ENCODE results near the gene PROSER3.

Gene PROSER3

DNA sequence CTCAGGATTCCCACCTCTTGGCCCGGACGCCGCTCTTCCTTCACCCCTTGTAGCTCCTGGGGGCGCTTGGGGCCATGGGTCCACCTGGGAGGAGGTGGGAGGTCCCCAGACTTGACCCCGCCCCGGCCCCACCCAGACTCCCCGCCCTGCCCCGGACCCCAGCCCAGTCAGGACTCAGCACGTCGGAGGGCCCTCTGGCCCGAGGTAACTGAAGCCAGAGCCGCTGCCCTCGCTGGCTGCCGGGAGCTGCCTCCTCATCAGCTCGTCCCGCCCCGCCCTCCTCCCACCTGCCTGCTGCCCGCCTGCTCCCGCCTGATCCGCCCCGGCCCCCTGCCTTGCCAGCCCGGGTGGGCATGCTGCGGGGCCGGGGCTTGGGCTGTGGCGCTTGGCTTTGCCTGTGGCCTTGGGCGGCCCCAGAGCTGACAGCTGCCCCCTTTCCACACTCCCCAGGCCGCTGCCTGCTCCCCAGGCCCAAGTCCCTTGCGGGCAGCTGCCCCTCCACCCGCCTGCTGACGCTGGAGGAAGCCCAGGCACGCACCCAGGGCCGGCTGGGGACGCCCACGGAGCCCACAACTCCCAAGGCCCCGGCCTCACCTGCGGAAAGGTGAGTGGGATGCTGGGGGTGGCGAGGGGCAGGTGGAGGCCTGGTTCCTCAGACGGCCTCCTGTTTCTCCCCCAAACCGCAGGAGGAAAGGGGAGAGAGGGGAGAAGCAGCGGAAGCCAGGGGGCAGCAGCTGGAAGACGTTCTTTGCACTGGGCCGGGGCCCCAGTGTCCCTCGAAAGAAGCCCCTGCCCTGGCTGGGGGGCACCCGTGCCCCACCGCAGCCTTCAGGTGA, 26.7 kb downstream of the PROSER3 start:
- H3K27me3 ChIP-seq (ENCODE audit: low read depth, low read length) = no peaks in the 10 kb centered on the region
- H3K4me1 ChIP-seq (ENCODE audit: control insufficient read depth in 1 of 2, insufficient read depth in 2 of 2, low read length in 2 of 2) = no peaks in the 10 kb centered on the region
- H3K9me3 ChIP-seq (ENCODE audit: control insufficient read depth in 1 of 2, low read length in 2 of 2) = no peaks in the 10 kb centered on the region
- H3K36me3 ChIP-seq (ENCODE audit: control insufficient read depth in 1 of 2, insufficient read depth in 2 of 2, low read length in 2 of 2) = peaks cover 7 to 28% of the 10 kb centered on the region in 2 donors
- H3K4me3 ChIP-seq (ENCODE audit: low read depth in 1 of 2, low read length in 2 of 2) = no peak overlapping the region
- no peak overlapping the region for H3K27ac ChIP-seq (ENCODE audit: low read length)

DNA sequence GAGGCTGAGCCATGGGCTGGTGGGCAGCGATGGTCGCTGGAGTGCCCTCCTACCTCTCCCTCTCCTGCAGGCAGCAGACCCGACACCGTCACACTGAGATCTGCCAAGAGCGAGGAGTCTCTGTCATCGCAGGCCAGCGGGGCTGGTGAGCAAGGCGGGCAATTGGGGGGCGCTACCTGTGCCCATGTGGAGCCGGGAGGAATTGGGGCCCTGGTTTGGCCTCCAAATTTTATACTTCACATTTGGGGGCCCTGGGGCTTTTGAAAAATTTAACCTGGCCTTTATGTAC, 27.3 kb downstream of the PROSER3 start:
- Histone ChIP-seq H3K9me3 (ENCODE audit: control insufficient read depth in 1 of 2, low read length in 2 of 2) (no peaks in the 10 kb centered on the region), H3K36me3 (ENCODE audit: control insufficient read depth in 1 of 2, insufficient read depth in 2 of 2, low read length in 2 of 2) (peaks cover 7 to 28% of the 10 kb centered on the region in 2 donors), H3K4me3 (ENCODE audit: low read depth in 1 of 2, low read length in 2 of 2) (no peak overlapping the region), H3K27me3 (ENCODE audit: low read depth, low read length) (no peaks in the 10 kb centered on the region), H3K4me1 (ENCODE audit: control insufficient read depth in 1 of 2, insufficient read depth in 2 of 2, low read length in 2 of 2) (no peaks in the 10 kb centered on the region), H3K27ac (ENCODE audit: low read length) (no peak overlapping the region)

DNA sequence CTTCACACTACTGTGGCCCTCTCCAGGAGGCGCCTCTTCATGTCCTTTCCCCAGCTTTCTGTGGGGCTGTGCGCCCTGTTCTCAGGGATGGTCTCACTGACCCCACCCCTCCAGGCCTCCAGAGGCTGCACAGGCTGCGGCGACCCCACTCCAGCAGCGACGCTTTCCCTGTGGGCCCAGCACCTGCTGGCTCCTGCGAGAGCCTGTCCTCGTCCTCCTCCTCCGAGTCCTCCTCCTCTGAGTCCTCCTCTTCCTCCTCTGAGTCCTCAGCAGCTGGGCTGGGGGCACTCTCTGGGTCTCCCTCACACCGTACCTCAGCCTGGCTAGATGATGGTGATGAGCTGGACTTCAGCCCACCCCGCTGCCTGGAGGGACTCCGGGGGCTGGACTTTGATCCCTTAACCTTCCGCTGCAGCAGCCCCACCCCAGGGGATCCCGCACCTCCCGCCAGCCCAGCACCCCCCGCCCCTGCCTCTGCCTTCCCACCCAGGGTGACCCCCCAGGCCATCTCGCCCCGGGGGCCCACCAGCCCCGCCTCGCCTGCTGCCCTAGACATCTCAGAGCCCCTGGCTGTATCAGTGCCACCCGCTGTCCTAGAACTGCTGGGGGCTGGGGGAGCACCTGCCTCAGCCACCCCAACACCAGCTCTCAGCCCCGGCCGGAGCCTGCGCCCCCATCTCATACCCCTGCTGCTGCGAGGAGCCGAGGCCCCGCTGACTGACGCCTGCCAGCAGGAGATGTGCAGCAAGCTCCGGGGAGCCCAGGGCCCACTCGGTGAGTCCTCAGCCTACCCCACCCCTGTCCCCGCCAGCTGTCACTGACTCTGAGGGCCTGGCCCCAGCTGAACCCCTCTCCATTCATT, 28.6 kb downstream of the PROSER3 start:
- no peaks in the 10 kb centered on the region for H3K4me1 ChIP-seq (ENCODE audit: control insufficient read depth in 1 of 2, insufficient read depth in 2 of 2, low read length in 2 of 2)
- H3K36me3 ChIP-seq (ENCODE audit: control insufficient read depth in 1 of 2, insufficient read depth in 2 of 2, low read length in 2 of 2) = peaks cover 7 to 26% of the 10 kb centered on the region in 2 donors
- no peaks in the 10 kb centered on the region for H3K27me3 ChIP-seq (ENCODE audit: low read depth, low read length)
- H3K27ac ChIP-seq (ENCODE audit: low read length) = no peak overlapping the region
- no peaks in the 10 kb centered on the region for H3K9me3 ChIP-seq (ENCODE audit: control insufficient read depth in 1 of 2, low read length in 2 of 2)
- no peak overlapping the region for H3K4me3 ChIP-seq (ENCODE audit: low read depth in 1 of 2, low read length in 2 of 2)

DNA sequence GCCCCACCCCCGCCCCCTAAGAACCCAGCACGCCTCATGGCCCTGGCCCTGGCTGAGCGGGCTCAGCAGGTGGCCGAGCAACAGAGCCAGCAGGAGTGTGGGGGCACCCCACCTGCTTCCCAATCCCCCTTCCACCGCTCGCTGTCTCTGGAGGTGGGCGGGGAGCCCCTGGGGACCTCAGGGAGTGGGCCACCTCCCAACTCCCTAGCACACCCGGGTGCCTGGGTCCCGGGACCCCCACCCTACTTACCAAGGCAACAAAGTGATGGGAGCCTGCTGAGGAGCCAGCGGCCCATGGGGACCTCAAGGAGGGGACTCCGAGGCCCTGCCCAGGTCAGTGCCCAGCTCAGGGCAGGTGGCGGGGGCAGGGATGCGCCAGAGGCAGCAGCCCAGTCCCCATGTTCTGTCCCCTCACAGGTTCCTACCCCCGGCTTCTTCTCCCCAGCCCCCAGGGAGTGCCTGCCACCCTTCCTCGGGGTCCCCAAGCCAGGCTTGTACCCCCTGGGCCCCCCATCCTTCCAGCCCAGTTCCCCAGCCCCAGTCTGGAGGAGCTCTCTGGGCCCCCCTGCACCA, 29.3 kb downstream of the PROSER3 start:
- H3K27me3 ChIP-seq (ENCODE audit: low read depth, low read length) = no peaks in the 10 kb centered on the region
- no peaks in the 10 kb centered on the region for H3K9me3 ChIP-seq (ENCODE audit: control insufficient read depth in 1 of 2, low read length in 2 of 2)
- no peak overlapping the region for H3K4me3 ChIP-seq (ENCODE audit: low read depth in 1 of 2, low read length in 2 of 2)
- no peak overlapping the region for H3K27ac ChIP-seq (ENCODE audit: low read length)
- no peaks in the 10 kb centered on the region for H3K4me1 ChIP-seq (ENCODE audit: control insufficient read depth in 1 of 2, insufficient read depth in 2 of 2, low read length in 2 of 2)
- peaks cover 7 to 18% of the 10 kb centered on the region in 2 donors for H3K36me3 ChIP-seq (ENCODE audit: control insufficient read depth in 1 of 2, insufficient read depth in 2 of 2, low read length in 2 of 2)

DNA sequence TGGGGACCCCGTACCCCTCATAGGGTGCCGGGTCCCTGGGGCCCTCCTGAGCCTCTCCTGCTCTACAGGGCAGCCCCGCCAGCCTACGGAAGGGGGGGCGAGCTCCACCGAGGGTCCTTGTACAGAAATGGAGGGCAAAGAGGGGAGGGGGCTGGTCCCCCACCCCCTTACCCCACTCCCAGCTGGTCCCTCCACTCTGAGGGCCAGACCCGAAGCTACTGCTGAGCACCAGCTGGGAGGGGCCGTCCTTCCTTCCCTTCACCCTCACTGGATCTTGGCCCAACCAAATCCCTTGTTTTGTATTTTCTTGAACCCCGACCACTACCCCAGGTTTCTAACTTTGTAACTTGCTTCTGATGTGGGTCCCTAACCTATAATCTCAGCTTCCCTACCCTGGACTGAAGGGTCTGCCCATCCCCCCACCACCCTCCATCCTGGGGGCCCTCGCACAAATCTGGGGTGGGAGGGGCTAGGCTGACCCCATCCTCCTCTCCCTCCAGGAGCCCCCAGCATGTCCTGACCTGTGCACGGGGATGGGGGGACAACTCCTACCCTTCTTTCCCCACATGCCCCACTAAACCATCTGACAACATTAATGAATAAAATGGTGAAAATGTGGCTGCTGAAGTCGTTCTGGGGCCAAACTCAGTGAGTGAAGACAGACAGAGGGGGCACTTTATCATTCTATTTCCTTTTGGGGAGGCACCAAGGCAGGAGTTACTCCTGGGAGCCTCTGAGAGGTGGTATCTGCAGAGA, 30.4 kb downstream of the PROSER3 start:
- Histone ChIP-seq H3K27ac (ENCODE audit: low read length) (no peak overlapping the region), H3K36me3 (ENCODE audit: control insufficient read depth in 1 of 2, insufficient read depth in 2 of 2, low read length in 2 of 2) (peaks cover 0 to 8% of the 10 kb centered on the region in 2 donors), H3K27me3 (ENCODE audit: low read depth, low read length) (no peaks in the 10 kb centered on the region), H3K4me1 (ENCODE audit: control insufficient read depth in 1 of 2, insufficient read depth in 2 of 2, low read length in 2 of 2) (no peaks in the 10 kb centered on the region), H3K4me3 (ENCODE audit: low read depth in 1 of 2, low read length in 2 of 2) (no peak overlapping the region), H3K9me3 (ENCODE audit: control insufficient read depth in 1 of 2, low read length in 2 of 2) (no peaks in the 10 kb centered on the region)

DNA sequence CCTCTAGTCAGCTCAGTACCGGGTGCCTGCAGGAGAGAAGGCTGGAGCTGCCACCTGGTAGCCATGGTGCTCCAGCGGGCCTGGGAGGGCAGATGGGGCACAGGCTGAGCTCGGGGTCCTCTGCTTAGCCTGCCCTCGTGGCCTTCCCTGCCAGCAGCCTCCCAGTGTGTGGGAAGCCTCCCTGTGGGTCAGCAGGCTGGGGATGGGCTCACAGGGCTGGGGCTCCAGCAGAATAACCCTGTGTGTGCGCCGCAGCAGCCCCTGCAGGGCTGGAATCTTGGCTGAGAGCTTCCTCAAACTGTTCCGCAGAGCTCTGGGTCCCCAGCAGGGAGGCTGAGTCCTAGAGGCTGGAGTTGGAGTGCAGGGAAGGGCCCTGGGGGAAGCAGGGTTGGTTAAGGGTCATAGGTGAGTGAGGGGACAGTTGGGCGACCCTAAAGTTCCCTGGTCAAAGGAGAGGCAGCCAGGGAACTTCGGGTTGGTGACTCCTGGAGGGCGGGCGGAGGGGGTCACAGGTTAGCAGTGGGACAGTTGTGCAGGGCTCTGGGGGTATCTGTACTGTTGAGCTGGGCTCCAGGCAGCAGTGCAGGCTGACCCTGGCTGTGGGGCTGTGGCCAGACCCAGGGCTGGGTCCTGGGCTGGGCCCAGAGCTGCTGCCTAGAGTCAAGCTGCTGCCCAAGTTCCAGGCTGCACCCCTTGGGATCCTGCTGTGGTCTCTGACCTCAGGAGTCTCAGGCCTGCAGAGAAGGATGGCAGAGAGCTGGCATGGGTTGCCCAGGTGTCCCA, 31.4 kb downstream of the PROSER3 start:
- peaks cover 0 to 8% of the 10 kb centered on the region in 2 donors for H3K36me3 ChIP-seq (ENCODE audit: control insufficient read depth in 1 of 2, insufficient read depth in 2 of 2, low read length in 2 of 2)
- H3K4me3 ChIP-seq (ENCODE audit: low read depth in 1 of 2, low read length in 2 of 2) = no peak overlapping the region
- no peaks in the 10 kb centered on the region for H3K9me3 ChIP-seq (ENCODE audit: control insufficient read depth in 1 of 2, low read length in 2 of 2)
- H3K4me1 ChIP-seq (ENCODE audit: control insufficient read depth in 1 of 2, insufficient read depth in 2 of 2, low read length in 2 of 2) = no peaks in the 10 kb centered on the region
- no peak overlapping the region for H3K27ac ChIP-seq (ENCODE audit: low read length)
- H3K27me3 ChIP-seq (ENCODE audit: low read depth, low read length) = no peaks in the 10 kb centered on the region

DNA sequence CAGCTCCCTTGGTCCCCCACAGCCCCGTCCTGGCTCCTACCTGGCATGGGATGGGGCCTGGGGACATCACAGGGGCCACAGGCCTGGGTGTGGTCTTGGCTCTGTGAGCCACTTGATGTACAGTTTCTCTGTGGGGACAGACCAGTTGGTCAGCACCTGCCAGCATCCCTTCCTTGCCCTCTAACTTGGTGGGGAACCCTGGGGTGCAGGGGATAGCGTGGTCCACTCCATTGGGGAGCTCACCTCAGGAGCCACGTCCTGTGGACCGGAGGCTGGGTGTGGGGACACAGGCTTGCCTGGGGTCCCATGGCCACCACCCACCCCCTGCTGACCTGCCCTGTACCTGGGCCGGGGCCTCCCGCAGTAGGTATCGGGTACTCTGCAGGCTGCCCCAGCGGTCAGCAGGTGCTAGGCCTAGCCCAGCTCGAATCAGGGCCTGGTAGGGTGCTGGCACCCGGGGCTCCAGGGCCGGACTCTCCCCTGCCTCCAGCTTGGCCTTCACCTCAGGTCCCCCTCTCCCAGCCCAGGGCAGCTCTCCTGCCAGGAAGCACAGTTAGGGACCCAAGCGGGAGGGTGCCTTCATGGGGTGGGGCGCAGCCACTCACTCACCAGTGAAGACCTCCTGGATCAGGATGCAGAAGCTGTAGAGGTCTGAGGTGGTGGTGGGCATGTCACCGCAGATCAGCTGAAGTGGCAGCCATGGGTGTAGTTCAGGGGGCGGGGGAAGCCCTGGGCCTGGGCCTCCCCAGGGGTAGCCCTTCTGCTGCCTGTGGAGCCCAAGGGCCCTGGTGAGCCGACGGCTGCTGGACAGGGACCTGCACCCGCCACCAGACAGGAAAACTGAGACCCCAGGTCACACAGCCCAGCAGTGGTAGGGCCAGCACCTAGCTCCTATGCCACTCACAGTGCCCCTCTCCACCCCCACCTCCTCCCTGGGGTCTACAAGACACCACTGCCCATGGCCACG, 32.3 kb downstream of the PROSER3 start:
- Histone ChIP-seq H3K36me3 (ENCODE audit: control insufficient read depth in 1 of 2, insufficient read depth in 2 of 2, low read length in 2 of 2) (peaks cover 0 to 2% of the 10 kb centered on the region in 2 donors), H3K27ac (ENCODE audit: low read length) (no peak overlapping the region), H3K4me1 (ENCODE audit: control insufficient read depth in 1 of 2, insufficient read depth in 2 of 2, low read length in 2 of 2) (no peaks in the 10 kb centered on the region), H3K27me3 (ENCODE audit: low read depth, low read length) (no peaks in the 10 kb centered on the region), H3K4me3 (ENCODE audit: low read depth in 1 of 2, low read length in 2 of 2) (no peak overlapping the region), H3K9me3 (ENCODE audit: control insufficient read depth in 1 of 2, low read length in 2 of 2) (no peaks in the 10 kb centered on the region)

DNA sequence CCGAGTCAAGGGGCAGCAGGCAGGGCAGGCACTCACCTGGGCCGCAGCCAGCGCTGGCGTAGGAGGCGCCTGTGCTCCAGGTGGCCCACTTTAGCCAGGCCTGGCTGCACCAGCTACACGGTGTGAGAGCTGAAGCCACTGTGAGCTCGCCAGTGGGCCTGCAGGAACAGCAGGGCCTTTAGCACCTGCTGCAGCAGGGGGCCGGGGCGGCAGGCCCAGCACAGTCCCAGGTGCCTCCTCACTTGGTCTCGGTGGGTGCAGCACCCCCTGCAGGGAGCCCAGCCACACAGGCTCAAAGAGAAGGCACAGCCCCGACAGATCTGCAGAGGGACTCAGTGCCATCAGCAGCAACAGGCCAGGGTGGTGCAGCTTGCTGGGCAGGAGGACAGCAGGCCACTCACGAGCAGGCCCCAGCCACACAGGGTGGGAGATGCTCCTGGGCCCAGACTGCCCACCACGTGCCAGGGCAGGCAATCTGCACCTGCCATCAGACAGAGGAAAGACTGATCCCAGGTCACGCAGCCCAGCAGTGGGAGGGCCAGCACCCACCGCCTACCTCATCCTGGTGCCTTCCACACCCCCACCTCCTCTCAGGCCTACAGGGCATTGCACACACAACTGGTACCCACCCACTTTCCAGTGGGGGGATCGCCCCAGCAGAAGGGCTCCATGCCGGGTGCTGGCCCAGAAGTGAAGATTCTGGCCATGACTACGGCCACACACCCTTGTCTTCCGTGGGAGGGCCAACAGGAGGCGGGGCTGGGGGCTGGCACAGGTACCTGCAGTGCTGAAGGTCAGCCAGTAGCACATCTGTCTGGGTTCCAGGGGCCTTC, 33.2 kb downstream of the PROSER3 start:
- Histone ChIP-seq H3K27me3 (ENCODE audit: low read depth, low read length) (no peaks in the 10 kb centered on the region), H3K4me1 (ENCODE audit: control insufficient read depth in 1 of 2, insufficient read depth in 2 of 2, low read length in 2 of 2) (no peaks in the 10 kb centered on the region), H3K27ac (ENCODE audit: low read length) (no peak overlapping the region), H3K9me3 (ENCODE audit: control insufficient read depth in 1 of 2, low read length in 2 of 2) (no peaks in the 10 kb centered on the region), H3K36me3 (ENCODE audit: control insufficient read depth in 1 of 2, insufficient read depth in 2 of 2, low read length in 2 of 2) (no peaks in the 10 kb centered on the region), H3K4me3 (ENCODE audit: low read depth in 1 of 2, low read length in 2 of 2) (no peak overlapping the region)

DNA sequence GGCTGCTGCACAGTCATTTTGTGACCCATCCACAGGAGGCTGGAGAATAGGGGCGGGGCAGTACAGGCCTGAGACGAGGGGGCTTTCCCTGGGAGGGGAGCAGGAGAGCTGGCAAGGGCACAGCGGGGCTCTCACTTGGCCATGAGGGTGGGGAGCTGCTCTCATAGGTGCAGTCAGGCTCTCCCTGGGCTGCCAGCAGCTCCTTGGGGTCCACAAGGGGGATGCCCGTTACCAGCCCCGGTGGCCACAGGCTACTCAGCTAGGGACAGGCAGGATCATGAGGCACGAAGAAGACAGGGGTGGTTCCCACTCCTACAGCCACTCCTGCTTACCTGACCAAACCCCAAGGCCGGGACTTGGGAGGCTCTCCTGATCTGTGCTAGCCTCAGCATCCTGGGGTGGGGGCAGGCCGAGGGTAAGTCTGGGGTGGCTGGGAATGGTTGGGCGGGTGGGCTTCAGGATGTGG, 33.9 kb downstream of the PROSER3 start:
- H3K9me3 ChIP-seq (ENCODE audit: control insufficient read depth in 1 of 2, low read length in 2 of 2) = no peaks in the 10 kb centered on the region
- H3K27ac ChIP-seq (ENCODE audit: low read length) = no peak overlapping the region
- no peak overlapping the region for H3K4me3 ChIP-seq (ENCODE audit: low read depth in 1 of 2, low read length in 2 of 2)
- H3K27me3 ChIP-seq (ENCODE audit: low read depth, low read length) = peaks cover 6% of the 10 kb centered on the region
- no peaks in the 10 kb centered on the region for H3K4me1 ChIP-seq (ENCODE audit: control insufficient read depth in 1 of 2, insufficient read depth in 2 of 2, low read length in 2 of 2)
- H3K36me3 ChIP-seq (ENCODE audit: control insufficient read depth in 1 of 2, insufficient read depth in 2 of 2, low read length in 2 of 2) = no peaks in the 10 kb centered on the region
